OCI-LY7 (cell line): ENCODE data around the gene UGT1A6. TPM values are rescaled to one million over a fixed set of nuclear protein-coding genes. Genes with fewer than 3 reads are reported as not detected.
"Not testable (repeated sequence)": the region's sequence is repeated elsewhere in the genome, so short reads cannot be mapped to it uniquely, and the experiment has no call there.

ENCODE experiments used
- BruUV-seq: library from RNA; stranded (reverse); fragments of 400-500 nt; replicated peaks from 2 replicates; lab custom pipeline; 2021; lab: Mats Ljungman, UMichigan
- CTCF ChIA-PET: fragments of 300-600 bp; sonication (Branson Sonifier 250); formaldehyde crosslinking; loops from one replicate; lab custom pipeline; 2022; ENCODE audit warnings: antibody characterized with exemption; ENCODE audit not compliant: unreplicated experiment; lab: Charles Lee
- POLR2A ChIA-PET: fragments of 300-600 bp; sonication (Branson Sonifier 250); formaldehyde crosslinking; loops from one replicate; lab custom pipeline; 2022; ENCODE audit warnings: antibody characterized with exemption; lab: Charles Lee
- DNase-seq: peaks from one replicate; pipeline ENCODE4 v3.0.0-alpha.2; 2015; ENCODE audit warnings: low spot score
- H2AFZ ChIP-seq: fragments of 200-600 bp; sonication (generic), shearing (Covaris generic); 2 replicates; pipeline ENCODE4 v1.6.1; 2014; ENCODE audit warnings: mild to moderate bottlenecking, antibody characterized with exemption, low read length, moderate library complexity
- H3K27ac ChIP-seq: fragments of 200-600 bp; sonication (generic); 2 replicates; pipeline ENCODE4 v1.5.1; 2014; ENCODE audit warnings: mixed run types, low read depth, mild to moderate bottlenecking, moderate library complexity, low read length, inconsistent platforms; ENCODE audit not compliant: poor library complexity, severe bottlenecking
- H3K36me3 ChIP-seq: fragments of 200-600 bp; sonication (generic); 2 replicates; pipeline ENCODE4 v1.6.1; 2014; ENCODE audit warnings: mild to moderate bottlenecking, antibody characterized with exemption, low read length, moderate library complexity, mixed read lengths; ENCODE audit not compliant: insufficient read depth
- H3K4me1 ChIP-seq: fragments of 200-600 bp; sonication (generic); 2 replicates; pipeline ENCODE4 v1.5.1; 2014; ENCODE audit warnings: mild to moderate bottlenecking, low read length; ENCODE audit not compliant: insufficient read depth, poor library complexity, severe bottlenecking
- H3K4me2 ChIP-seq: fragments of 200-600 bp; sonication (generic); 2 replicates; pipeline ENCODE4 v1.6.1; 2014; ENCODE audit warnings: mild to moderate bottlenecking, low read length
- H3K4me3 ChIP-seq: fragments of 200-600 bp; sonication (generic); 2 replicates; pipeline ENCODE4 v1.5.1; 2014; ENCODE audit warnings: mild to moderate bottlenecking, low read depth, low read length; ENCODE audit not compliant: poor library complexity, severe bottlenecking
- H3K79me2 ChIP-seq: fragments of 200-600 bp; sonication (generic); 2 replicates; pipeline ENCODE4 v1.6.1; 2016; ENCODE audit warnings: low read depth, mild to moderate bottlenecking, low read length, moderate library complexity, mixed read lengths; ENCODE audit not compliant: insufficient read depth
- H3K9me2 ChIP-seq: fragments of 200-600 bp; sonication (generic); 2 replicates; pipeline ENCODE4 v1.6.1; 2016; ENCODE audit warnings: mild to moderate bottlenecking, low read length, mixed read lengths; ENCODE audit not compliant: insufficient read depth
- H3K9me3 ChIP-seq: fragments of 200-600 bp; sonication (generic); 2 replicates; pipeline ENCODE4 v1.6.1; 2014; ENCODE audit warnings: mild to moderate bottlenecking, mixed run types, low read length, mixed read lengths
- H4K20me1 ChIP-seq: fragments of 200-600 bp; sonication (generic); 2 replicates; pipeline ENCODE4 v1.6.1; 2014; ENCODE audit warnings: mild to moderate bottlenecking, antibody characterized with exemption, low read length, moderate library complexity, mixed read lengths; ENCODE audit not compliant: insufficient read depth
- EZH2phosphoT487 ChIP-seq: fragments of 200-600 bp; sonication (generic); IDR thresholded peaks from 2 replicates; pipeline ENCODE4 v1.6.1; 2018; ENCODE audit warnings: low read depth, borderline replicate concordance, mild to moderate bottlenecking, mixed run types, antibody characterized with exemption, low read length, moderate library complexity, mixed read lengths
- intact Hi-C: fragments of 100-400 bp; cut with micrococcal nuclease; formaldehyde crosslinking; loops from one replicate; pipeline ENCODE4 v1.10.0; 2022; ENCODE audit not compliant: unreplicated experiment
- total RNA-seq, 2 experiments: library from RNA; depleted of rRNA in 1 of 2; stranded (reverse); fragments of >200 nt in 1 of 2; shearing (Covaris generic) in 1 of 2; gene quantifications; 2 replicates each; pipeline ENCODE4 v1.2.3, GENCODE V29; 2014 to 2022
- TF ChIP-seq, protein P1 (sequence below): fragments of 200-600 bp; sonication (generic); conservative IDR thresholded peaks from 2 replicates; pipeline ENCODE4 v1.5.1; 2014; ENCODE audit warnings: mild to moderate bottlenecking, antibody characterized with exemption, low read length, moderate library complexity, mixed read lengths

UGT1A6 gene
- total RNA-seq, 2 experiments from 2014 or later = not detected

DNA sequence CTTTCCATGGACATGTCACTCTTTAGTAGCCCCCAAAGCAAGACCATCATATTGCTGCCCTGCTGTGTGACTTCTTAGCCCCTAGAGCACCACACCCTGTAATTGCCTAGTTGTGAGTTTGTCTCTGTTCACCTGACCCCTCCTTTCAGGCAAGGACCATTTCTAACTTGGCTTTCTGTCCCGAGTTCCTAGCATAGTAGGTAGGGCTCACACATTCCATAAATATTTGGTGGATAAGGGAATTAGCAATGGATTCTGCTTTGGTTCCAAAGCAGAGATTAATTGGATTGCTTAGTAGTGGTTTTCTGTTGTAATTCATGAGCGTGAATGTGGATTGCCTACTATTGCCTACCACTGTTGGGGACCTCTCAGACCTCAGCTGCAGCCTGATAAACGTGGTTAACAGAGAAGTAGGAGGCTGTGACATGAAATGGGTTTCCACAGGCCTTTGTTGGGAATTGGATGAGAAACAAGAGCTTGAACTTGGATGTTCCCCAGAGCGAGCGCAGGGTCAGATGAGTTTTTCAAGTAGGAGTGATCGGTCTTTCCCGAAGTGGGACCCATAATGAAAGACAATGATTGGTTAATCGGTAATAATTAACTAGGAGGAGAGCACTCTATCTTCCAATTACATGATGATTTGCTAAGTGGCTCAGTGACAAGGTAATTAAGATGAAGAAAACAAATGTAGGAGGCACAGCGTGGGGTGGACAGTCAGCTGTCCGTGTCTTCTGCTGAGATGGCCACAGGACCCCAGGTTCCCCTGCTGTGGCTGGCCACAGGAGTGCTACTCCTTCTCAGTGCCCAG lies 54.0 kb downstream of the UGT1A6 start:
- Histone ChIP-seq H3K36me3 (no peaks in the 10 kb centered on the region), H3K4me1 (no peaks in the 10 kb centered on the region), H2AFZ (no peak overlapping the region), H3K9me2 (no peaks in the 10 kb centered on the region), H3K79me2 (no peaks in the 10 kb centered on the region), H3K4me2 (no peak overlapping the region), H3K27ac (no peak overlapping the region), H3K4me3 (no peak overlapping the region), H3K9me3 (no peaks in the 10 kb centered on the region), H4K20me1 (no peaks in the 10 kb centered on the region)
- no peak for DNase-seq
- BruUV-seq = no TSS peak
- CTCF ChIA-PET = no interaction called here
- intact Hi-C loops = no loop called here
- POLR2A ChIA-PET = no interaction called here
- TF ChIP-seq, protein P1, sequence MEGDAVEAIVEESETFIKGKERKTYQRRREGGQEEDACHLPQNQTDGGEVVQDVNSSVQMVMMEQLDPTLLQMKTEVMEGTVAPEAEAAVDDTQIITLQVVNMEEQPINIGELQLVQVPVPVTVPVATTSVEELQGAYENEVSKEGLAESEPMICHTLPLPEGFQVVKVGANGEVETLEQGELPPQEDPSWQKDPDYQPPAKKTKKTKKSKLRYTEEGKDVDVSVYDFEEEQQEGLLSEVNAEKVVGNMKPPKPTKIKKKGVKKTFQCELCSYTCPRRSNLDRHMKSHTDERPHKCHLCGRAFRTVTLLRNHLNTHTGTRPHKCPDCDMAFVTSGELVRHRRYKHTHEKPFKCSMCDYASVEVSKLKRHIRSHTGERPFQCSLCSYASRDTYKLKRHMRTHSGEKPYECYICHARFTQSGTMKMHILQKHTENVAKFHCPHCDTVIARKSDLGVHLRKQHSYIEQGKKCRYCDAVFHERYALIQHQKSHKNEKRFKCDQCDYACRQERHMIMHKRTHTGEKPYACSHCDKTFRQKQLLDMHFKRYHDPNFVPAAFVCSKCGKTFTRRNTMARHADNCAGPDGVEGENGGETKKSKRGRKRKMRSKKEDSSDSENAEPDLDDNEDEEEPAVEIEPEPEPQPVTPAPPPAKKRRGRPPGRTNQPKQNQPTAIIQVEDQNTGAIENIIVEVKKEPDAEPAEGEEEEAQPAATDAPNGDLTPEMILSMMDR = no peak
- no peak for TF ChIP-seq EZH2phosphoT487

DNA sequence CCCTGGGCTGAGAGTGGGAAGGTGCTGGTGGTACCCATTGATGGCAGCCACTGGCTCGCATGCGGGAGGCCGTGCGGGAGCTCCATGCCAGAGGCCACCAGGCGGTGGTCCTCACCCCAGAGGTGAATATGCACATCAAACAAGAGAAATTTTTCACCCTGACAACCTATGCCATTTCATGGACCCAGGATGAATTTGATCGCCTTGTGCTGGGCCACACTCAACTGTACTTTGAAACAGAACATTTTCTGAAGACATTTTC lies 54.5 kb downstream of the UGT1A6 start:
- TF ChIP-seq, protein P1 = no peak
- no peak for TF ChIP-seq EZH2phosphoT487

DNA sequence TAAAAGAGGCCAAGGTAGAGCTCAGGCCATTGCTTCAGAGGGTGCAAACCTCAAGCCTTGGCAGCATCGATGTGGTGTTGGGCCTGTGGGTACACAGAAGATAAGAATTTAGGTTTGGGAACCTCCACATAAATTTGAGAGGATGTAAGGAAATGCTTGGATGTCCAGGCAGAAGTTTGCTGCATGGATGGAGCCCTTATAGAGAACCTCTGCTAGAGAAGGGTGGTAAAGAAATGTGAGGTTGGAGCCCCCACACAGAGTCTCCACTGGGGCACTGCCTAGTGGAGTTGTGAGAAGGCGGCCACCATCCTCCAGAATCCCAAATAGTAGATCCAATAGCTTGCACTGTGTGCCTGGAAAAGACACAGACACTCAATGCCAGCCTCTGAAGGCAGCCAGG lies 58.0 kb downstream of the UGT1A6 start:
- H3K9me2 ChIP-seq, H2AFZ ChIP-seq, H3K27ac ChIP-seq, H3K4me1 ChIP-seq, H3K9me3 ChIP-seq, H3K36me3 ChIP-seq, H3K79me2 ChIP-seq, BruUV-seq, CTCF ChIA-PET, H4K20me1 ChIP-seq, H3K4me2 ChIP-seq, POLR2A ChIA-PET, H3K4me3 ChIP-seq, intact Hi-C loops: not testable (repeated sequence)
- peak; percentile 5 for DNase-seq

More for the DNA sequence above, 54.5 kb downstream of the UGT1A6 start:
- no peaks in the 10 kb centered on the region for H3K36me3 ChIP-seq
- no TSS peak for BruUV-seq
- no peaks in the 10 kb centered on the region for H3K79me2 ChIP-seq
- no peaks in the 10 kb centered on the region for H3K4me1 ChIP-seq
- H3K4me2 ChIP-seq = no peak overlapping the region
- DNase-seq = no peak
- no peaks in the 10 kb centered on the region for H3K9me2 ChIP-seq
- ChIA-PET CTCF (no interaction called here), POLR2A (no interaction called here)
- H3K9me3 ChIP-seq = no peaks in the 10 kb centered on the region
- no peaks in the 10 kb centered on the region for H4K20me1 ChIP-seq
- H3K4me3 ChIP-seq = no peak overlapping the region
- H3K27ac ChIP-seq = no peak overlapping the region
- no peak overlapping the region for H2AFZ ChIP-seq
- intact Hi-C loops = no loop called here

DNA sequence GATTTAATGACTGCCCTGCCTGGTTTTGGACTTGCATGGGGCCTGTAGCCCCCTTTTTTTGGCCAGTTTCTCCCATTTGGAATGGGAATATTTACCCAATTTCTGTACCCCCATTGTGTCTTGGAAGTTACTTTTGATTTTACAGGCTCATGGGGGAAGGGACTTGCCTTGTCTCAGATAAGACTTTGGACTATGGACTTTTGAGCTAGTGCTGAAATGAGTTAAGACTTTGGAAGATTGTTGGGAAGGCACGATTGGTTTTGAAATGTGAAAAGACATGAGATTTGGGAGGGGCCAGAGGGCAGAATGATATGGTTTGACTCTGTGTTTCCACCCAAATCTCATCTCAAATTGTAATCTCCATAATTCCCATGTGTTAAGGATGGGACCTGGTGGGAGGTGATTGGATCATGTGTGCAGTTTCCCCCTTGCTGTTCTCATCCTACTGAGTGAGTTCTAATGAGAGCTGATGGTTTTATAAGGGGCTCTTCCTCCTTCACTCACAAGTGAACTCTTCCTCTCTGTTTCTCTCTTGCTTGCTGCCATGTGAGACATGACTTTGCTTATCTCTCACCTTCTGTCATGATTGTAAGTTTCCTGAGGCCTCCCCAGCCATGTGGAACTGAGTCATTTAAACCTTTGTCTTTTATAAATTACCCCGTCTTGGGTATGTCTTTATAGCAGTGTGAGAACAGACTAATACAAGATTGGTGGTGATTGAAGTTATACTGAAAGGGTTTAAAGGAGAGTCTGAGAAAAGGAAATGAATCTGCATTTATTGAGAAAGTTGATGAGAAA lies 58.7 kb downstream of the UGT1A6 start:
- H3K4me2 ChIP-seq, H3K27ac ChIP-seq, intact Hi-C loops, H3K79me2 ChIP-seq, CTCF ChIA-PET, BruUV-seq, H3K4me3 ChIP-seq, H3K9me3 ChIP-seq, DNase-seq, H2AFZ ChIP-seq, H3K36me3 ChIP-seq, H3K4me1 ChIP-seq, H3K9me2 ChIP-seq, POLR2A ChIA-PET, H4K20me1 ChIP-seq: not testable (repeated sequence)
